HL-60 (cell line): ENCODE measurements around the gene SEC22C.
A peak's percentile ranks its signal among the peaks of the same experiment; 100 is the strongest.

ENCODE experiments used
- DNase-seq, 2 experiments: peaks; one replicate each; pipeline ENCODE4 v3.0.0-alpha.2; 2010 to 2020; ENCODE audit warnings: low read depth in 1 of 2, low spot score in 1 of 2
- H3K27ac ChIP-seq: fragments of 250-450 bp; sonication (Bioruptor Pico); replicated peaks from 2 replicates; pipeline ENCODE4 v1.5.1; 2020; ENCODE audit warnings: mild to moderate bottlenecking, moderate library complexity
- H3K27me3 ChIP-seq: fragments of 250-450 bp; sonication (Bioruptor Pico); 2 replicates; pipeline ENCODE4 v1.5.1; 2021; ENCODE audit warnings: mild to moderate bottlenecking, moderate library complexity; ENCODE audit not compliant: insufficient read depth, poor library complexity, severe bottlenecking
- H3K4me3 ChIP-seq: replicated peaks from 2 replicates; pipeline ENCODE4 v1.5.1; 2011; ENCODE audit warnings: mild to moderate bottlenecking, control low read depth, low read length; ENCODE audit not compliant: insufficient read depth
- GABPA ChIP-seq: IDR thresholded peaks from 2 replicates; pipeline ENCODE4 v1.6.1; 2012; ENCODE audit warnings: low read depth
- POLR2AphosphoS5 ChIP-seq: IDR thresholded peaks from 2 replicates; pipeline ENCODE4 v1.6.1; 2012; ENCODE audit warnings: low read depth
- SPI1 ChIP-seq: IDR thresholded peaks from 2 replicates; pipeline ENCODE4 v1.6.1; 2012; ENCODE audit warnings: low read depth, mild to moderate bottlenecking, borderline replicate concordance
- TF ChIP-seq, protein P1 (sequence below): IDR thresholded peaks from 2 replicates; pipeline ENCODE4 v1.6.1; 2012; ENCODE audit warnings: low read depth; ENCODE audit not compliant: insufficient replicate concordance
- TF ChIP-seq, protein P2 (sequence below): IDR thresholded peaks from one replicate; pipeline ENCODE4 v1.5.1; 2011; ENCODE audit warnings: low read length, control low read depth, inconsistent platforms; ENCODE audit not compliant: insufficient read depth

The SEC22C gene

DNA sequence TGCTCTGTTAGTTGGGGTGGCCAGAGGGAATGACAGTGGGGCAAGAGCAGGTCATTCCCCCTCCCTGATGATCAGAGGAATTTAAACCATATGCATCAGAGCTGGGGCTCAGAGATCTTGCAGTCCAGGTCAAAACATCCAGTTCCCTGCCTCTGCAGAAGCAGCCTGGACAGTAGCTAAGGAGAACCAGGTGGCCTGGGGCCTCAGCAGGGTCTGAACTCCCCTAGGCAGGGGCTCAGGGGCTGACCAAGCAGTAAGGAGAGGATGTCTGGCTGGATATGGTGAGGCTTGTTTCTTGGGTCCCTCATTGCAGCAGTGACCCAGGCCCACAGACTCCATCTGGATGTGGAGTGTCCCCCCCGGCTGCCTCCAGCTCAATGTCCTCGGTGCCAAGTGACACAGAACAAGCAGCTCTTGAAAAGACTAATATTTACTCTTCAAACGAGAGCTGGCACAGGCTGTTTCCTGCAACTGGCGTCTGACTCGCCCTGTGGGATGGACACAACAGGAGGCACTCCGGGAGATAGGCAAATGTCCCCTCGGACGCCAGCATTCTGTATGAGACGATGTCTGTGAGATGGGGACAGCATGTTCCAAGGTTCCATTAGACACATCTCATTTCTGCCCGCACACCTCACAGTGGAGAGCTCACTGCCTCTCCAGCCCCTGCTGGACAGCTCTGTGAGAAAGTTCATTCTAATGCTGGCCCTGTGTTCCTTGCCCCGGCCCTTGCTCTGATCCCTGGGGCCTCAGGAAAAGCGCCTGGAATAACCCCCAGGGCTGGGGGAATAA lies 37.1 kb downstream of the SEC22C start:
- Histone ChIP-seq H3K27ac (no peak overlapping the region), H3K27me3 (no peaks in the 10 kb centered on the region), H3K4me3 (no peak overlapping the region)
- no peak for DNase-seq
- TF ChIP-seq POLR2AphosphoS5: no peak
- no peak for TF ChIP-seq GABPA
- TF ChIP-seq, protein P1, sequence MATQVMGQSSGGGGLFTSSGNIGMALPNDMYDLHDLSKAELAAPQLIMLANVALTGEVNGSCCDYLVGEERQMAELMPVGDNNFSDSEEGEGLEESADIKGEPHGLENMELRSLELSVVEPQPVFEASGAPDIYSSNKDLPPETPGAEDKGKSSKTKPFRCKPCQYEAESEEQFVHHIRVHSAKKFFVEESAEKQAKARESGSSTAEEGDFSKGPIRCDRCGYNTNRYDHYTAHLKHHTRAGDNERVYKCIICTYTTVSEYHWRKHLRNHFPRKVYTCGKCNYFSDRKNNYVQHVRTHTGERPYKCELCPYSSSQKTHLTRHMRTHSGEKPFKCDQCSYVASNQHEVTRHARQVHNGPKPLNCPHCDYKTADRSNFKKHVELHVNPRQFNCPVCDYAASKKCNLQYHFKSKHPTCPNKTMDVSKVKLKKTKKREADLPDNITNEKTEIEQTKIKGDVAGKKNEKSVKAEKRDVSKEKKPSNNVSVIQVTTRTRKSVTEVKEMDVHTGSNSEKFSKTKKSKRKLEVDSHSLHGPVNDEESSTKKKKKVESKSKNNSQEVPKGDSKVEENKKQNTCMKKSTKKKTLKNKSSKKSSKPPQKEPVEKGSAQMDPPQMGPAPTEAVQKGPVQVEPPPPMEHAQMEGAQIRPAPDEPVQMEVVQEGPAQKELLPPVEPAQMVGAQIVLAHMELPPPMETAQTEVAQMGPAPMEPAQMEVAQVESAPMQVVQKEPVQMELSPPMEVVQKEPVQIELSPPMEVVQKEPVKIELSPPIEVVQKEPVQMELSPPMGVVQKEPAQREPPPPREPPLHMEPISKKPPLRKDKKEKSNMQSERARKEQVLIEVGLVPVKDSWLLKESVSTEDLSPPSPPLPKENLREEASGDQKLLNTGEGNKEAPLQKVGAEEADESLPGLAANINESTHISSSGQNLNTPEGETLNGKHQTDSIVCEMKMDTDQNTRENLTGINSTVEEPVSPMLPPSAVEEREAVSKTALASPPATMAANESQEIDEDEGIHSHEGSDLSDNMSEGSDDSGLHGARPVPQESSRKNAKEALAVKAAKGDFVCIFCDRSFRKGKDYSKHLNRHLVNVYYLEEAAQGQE: no peak
- TF ChIP-seq SPI1: no peak
- TF ChIP-seq, protein P2, sequence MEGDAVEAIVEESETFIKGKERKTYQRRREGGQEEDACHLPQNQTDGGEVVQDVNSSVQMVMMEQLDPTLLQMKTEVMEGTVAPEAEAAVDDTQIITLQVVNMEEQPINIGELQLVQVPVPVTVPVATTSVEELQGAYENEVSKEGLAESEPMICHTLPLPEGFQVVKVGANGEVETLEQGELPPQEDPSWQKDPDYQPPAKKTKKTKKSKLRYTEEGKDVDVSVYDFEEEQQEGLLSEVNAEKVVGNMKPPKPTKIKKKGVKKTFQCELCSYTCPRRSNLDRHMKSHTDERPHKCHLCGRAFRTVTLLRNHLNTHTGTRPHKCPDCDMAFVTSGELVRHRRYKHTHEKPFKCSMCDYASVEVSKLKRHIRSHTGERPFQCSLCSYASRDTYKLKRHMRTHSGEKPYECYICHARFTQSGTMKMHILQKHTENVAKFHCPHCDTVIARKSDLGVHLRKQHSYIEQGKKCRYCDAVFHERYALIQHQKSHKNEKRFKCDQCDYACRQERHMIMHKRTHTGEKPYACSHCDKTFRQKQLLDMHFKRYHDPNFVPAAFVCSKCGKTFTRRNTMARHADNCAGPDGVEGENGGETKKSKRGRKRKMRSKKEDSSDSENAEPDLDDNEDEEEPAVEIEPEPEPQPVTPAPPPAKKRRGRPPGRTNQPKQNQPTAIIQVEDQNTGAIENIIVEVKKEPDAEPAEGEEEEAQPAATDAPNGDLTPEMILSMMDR: no peak

DNA sequence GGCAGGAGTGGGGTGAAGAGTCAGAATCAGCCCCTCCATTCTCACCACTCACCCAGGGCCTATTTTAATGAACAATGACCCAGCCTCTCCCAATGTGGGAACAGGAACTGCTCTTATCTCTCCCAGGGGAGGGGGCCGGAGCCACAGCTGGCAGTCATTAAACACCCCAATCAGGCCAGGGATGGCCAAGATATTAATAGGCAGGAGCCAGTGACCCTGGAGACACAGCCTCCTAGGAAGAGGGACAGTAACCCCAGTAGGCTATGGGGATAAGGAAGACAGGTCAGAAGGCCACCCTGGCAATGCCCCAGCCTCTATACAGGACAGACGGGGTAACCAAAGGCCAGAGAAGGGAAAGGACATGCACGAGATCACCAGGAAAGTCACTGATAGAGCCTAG lies 40.7 kb downstream of the SEC22C start:
- TF ChIP-seq, protein P1: no peak
- TF ChIP-seq POLR2AphosphoS5: no peak
- no peak for TF ChIP-seq GABPA
- TF ChIP-seq, protein P2: no peak
- no peak for TF ChIP-seq SPI1
- no peak for DNase-seq
- H3K27ac ChIP-seq: no peak overlapping the region

DNA sequence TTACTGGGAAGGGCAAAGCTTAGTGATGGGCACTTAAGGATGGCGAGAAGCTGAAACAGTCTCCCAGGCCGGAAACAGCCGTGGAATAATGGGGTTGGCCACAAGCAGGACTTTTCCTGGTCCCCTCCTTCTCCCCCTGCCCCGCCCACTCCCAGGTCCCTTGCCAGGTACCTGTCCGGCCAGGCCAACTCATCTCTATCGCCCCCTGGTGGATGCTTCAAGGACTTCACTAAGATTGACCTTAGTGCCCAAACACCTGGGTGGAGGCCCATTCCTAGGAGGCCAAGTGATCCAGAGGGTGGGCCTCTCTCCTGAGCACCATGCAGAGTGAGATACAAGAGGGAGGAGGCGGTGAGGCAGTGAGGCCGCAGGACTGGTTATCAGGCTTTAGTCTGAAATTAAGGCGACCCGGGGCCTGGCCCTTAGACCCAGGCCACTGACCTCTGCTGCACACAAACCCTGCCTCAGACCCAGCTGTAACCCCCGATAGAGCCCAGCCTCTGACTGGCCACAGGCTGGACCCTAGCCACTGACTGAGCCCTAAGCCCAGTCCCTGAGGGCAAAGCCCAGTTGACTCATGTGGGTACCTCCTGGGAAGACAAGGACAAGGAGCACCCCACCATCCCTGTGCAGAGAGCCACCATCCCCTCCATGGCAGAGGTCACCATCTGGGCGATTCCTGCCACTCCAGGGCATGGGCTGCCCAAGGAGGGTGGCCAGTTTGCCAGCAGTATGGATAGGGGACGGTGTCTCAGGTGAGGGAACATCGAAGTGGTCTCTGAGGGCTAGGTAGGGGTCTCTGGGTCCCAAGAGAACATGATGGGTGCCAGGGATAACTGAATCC lies 41.7 kb downstream of the SEC22C start:
- Histone ChIP-seq H3K27me3 (no peaks in the 10 kb centered on the region), H3K4me3 (no peak overlapping the region), H3K27ac (no peak overlapping the region)
- DNase-seq: peak; percentile 21 to 29
- TF ChIP-seq, protein P1: no peak
- TF ChIP-seq POLR2AphosphoS5 (no peak), SPI1 (no peak), GABPA (no peak)
- TF ChIP-seq, protein P2: peak; percentile 47

More for the DNA sequence above, 40.7 kb downstream of the SEC22C start:
- H3K4me3 ChIP-seq: no peak overlapping the region
- no peaks in the 10 kb centered on the region for H3K27me3 ChIP-seq
